ENCODE data around the gene DMXL2.

DNA sequence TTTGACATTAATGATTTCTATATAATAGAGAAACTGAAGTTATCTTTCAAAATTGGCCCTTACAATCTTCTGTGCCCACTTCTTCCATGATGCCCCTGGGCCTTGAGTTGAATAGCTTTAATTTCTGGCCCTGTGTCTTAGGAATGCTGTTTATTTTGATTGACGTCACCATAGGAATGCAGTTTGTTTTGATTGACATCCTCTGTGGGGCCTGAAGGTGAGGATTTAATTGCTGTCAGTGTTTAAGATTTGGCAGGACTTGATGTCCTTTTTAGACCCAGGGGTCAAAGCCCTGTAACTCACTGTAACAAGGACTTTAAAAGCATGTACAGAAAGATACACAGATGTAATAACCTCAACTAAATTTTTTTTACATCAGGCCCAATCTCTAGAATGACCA lies 197.8 kb downstream of the DMXL2 start:
- TF ChIP-seq ZNF23 (tag by site-specific recombination; IDR thresholded peaks at IDR 0.05; ENCODE audit: borderline replicate concordance) (no peak), ZNF157 (tag by site-specific recombination; IDR thresholded peaks at IDR 0.05) (no peak), ZNF707 (tag by site-specific recombination; IDR thresholded peaks at IDR 0.05) (no peak), ZNF843 (tag by site-specific recombination; IDR thresholded peaks at IDR 0.05) (no peak), ZBTB7A (tag by site-specific recombination; IDR thresholded peaks at IDR 0.05; ENCODE audit: low read depth) (no peak), ZNF155 (tag by site-specific recombination; IDR thresholded peaks at IDR 0.05) (no peak), TCF7L2 (IDR thresholded peaks at IDR 0.05; ENCODE audit: borderline replicate concordance, low read depth, low read length) (no peak)
- TF ChIP-seq, protein P1, sequence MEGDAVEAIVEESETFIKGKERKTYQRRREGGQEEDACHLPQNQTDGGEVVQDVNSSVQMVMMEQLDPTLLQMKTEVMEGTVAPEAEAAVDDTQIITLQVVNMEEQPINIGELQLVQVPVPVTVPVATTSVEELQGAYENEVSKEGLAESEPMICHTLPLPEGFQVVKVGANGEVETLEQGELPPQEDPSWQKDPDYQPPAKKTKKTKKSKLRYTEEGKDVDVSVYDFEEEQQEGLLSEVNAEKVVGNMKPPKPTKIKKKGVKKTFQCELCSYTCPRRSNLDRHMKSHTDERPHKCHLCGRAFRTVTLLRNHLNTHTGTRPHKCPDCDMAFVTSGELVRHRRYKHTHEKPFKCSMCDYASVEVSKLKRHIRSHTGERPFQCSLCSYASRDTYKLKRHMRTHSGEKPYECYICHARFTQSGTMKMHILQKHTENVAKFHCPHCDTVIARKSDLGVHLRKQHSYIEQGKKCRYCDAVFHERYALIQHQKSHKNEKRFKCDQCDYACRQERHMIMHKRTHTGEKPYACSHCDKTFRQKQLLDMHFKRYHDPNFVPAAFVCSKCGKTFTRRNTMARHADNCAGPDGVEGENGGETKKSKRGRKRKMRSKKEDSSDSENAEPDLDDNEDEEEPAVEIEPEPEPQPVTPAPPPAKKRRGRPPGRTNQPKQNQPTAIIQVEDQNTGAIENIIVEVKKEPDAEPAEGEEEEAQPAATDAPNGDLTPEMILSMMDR (tag by site-specific recombination; IDR thresholded peaks at IDR 0.05), result no peak
